DND-41 (cell line): ENCODE results near the gene CDYL.

Experiments used
- ATAC-seq: fragments of 200-7000 bp; cut with Tn5 transposase; 3 replicates; pipeline ENCODE4 v1.9.1; 2021; ENCODE audit warnings: low read depth; ENCODE audit not compliant: insufficient read depth
- DNase-seq: peaks from one replicate; pipeline ENCODE4 v3.0.0-alpha.2; 2020
- H2AFZ ChIP-seq: 2 replicates; pipeline ENCODE4 v1.6.0; 2012; ENCODE audit warnings: low read depth, low read length
- H3K27ac ChIP-seq: 2 replicates; pipeline ENCODE4 v1.5.1; 2012; ENCODE audit warnings: low read length, inconsistent platforms
- H3K27me3 ChIP-seq: fragments of 200-600 bp; sonication (generic); 2 replicates; pipeline ENCODE4 v1.6.0; 2012; ENCODE audit warnings: low read length, mild to moderate bottlenecking, inconsistent platforms; ENCODE audit not compliant: insufficient read depth, poor library complexity
- H3K36me3 ChIP-seq: 2 replicates; pipeline ENCODE4 v1.5.1; 2012; ENCODE audit warnings: low read length, inconsistent platforms; ENCODE audit not compliant: insufficient read depth
- H3K4me1 ChIP-seq: 2 replicates; pipeline ENCODE4 v1.5.1; 2012; ENCODE audit warnings: mild to moderate bottlenecking, low read length; ENCODE audit not compliant: insufficient read depth
- H3K4me2 ChIP-seq: 2 replicates; pipeline ENCODE4 v1.6.0; 2012; ENCODE audit warnings: mild to moderate bottlenecking, moderate library complexity, low read length, inconsistent platforms; ENCODE audit not compliant: insufficient read depth
- H3K4me3 ChIP-seq, 2 experiments: fragments of 200-600 bp in 1 of 2; shearing (Covaris generic) in 1 of 2; 2 replicates each; pipeline ENCODE4 v1.5.1; 2012 to 2016; ENCODE audit warnings: inconsistent platforms in 2 of 2, low read length in 2 of 2, mild to moderate bottlenecking in 2 of 2, low read depth in 1 of 2, moderate library complexity in 1 of 2
- H3K79me2 ChIP-seq: 2 replicates; pipeline ENCODE4 v1.6.0; 2012; ENCODE audit warnings: low read length, inconsistent platforms; ENCODE audit not compliant: insufficient read depth
- H3K9ac ChIP-seq: 2 replicates; pipeline ENCODE4 v1.6.0; 2012; ENCODE audit warnings: low read depth, mild to moderate bottlenecking, inconsistent platforms, low read length, moderate library complexity
- H3K9me3 ChIP-seq: 2 replicates; pipeline ENCODE4 v1.5.1; 2012; ENCODE audit warnings: low read length, moderate library complexity, mild to moderate bottlenecking, inconsistent platforms; ENCODE audit not compliant: insufficient read depth, severe bottlenecking
- H4K20me1 ChIP-seq: 2 replicates; pipeline ENCODE4 v1.6.0; 2012; ENCODE audit warnings: low read length; ENCODE audit not compliant: insufficient read depth
- CTCF ChIP-seq: IDR thresholded peaks from 2 replicates; pipeline ENCODE4 v1.5.1; 2012; ENCODE audit warnings: borderline replicate concordance, low read length, moderate library complexity, mild to moderate bottlenecking; ENCODE audit not compliant: poor library complexity, severe bottlenecking; ENCODE audit errors: extremely low read depth
- EZH2 ChIP-seq: IDR thresholded peaks from 3 replicates; pipeline ENCODE4 v1.6.1; 2012; ENCODE audit warnings: borderline replicate concordance, low read depth, mild to moderate bottlenecking, moderate library complexity, low read length, inconsistent platforms; ENCODE audit not compliant: severe bottlenecking

CDYL gene

DNA sequence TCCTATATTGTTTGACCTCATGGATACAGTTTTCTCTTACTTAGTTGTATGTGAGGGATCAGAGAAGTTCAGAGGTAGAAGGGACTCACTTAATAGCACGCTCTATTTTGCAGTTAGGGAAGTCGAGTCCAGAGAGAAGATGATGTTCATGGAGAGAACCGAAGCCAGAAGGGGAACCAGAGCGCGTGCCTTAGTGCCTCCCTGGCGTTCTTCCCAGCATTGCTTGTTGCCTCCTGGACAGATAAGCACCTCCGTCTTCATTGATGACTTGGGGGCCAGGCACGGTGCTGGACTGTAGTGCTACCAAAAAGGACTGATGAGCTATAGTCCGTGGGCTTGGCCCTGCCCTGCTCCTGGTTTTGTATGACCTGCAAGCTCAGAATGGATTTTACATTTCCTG, 117.8 kb downstream of the CDYL start:
- Histone ChIP-seq H2AFZ (no peak overlapping the region), H3K9me3 (no peaks in the 10 kb centered on the region), H4K20me1 (peaks cover 4% of the 10 kb centered on the region; the same call in 1 of the 2 replicates), H3K79me2 (no peaks in the 10 kb centered on the region), H3K9ac (no peak overlapping the region), H3K4me2 (no peak overlapping the region), H3K4me1 (no peaks in the 10 kb centered on the region), H3K4me3 (no peak overlapping the region), H3K27me3 (no peaks in the 10 kb centered on the region), H3K27ac (no peak overlapping the region), H3K36me3 (no peaks in the 10 kb centered on the region; the same call in 1 of the 2 replicates)
- ATAC-seq (no peak), DNase-seq (no peak)
- TF ChIP-seq CTCF (no peak), EZH2 (no peak)

GRCh38 chr6:4895971-4896370, 119.8 kb downstream of the CDYL start:
- no peak overlapping the region for H2AFZ ChIP-seq
- H3K27me3 ChIP-seq: no peaks in the 10 kb centered on the region
- no peak overlapping the region for H3K4me2 ChIP-seq
- no peak overlapping the region for H3K4me3 ChIP-seq
- no peak for ATAC-seq
- H3K79me2 ChIP-seq: no peaks in the 10 kb centered on the region
- DNase-seq: no peak
- no peaks in the 10 kb centered on the region for H3K4me1 ChIP-seq
- no peaks in the 10 kb centered on the region for H3K9me3 ChIP-seq
- H3K36me3 ChIP-seq: no peaks in the 10 kb centered on the region; the same call in 1 of the 2 replicates
- TF ChIP-seq EZH2 (no peak), CTCF (no peak)
- H3K27ac ChIP-seq: no peak overlapping the region
- no peak overlapping the region for H3K9ac ChIP-seq
- H4K20me1 ChIP-seq: no peaks in the 10 kb centered on the region

GRCh38 chr6:4896401-4896800, 120.2 kb downstream of the CDYL start:
- Histone ChIP-seq H3K36me3 (no peaks in the 10 kb centered on the region; the same call in 1 of the 2 replicates), H3K9ac (no peak overlapping the region), H2AFZ (no peak overlapping the region), H3K4me2 (no peak overlapping the region), H4K20me1 (no peaks in the 10 kb centered on the region), H3K79me2 (no peaks in the 10 kb centered on the region), H3K9me3 (no peaks in the 10 kb centered on the region), H3K4me3 (no peak overlapping the region), H3K27ac (no peak overlapping the region), H3K4me1 (no peaks in the 10 kb centered on the region), H3K27me3 (no peaks in the 10 kb centered on the region)
- TF ChIP-seq EZH2 (no peak), CTCF (no peak)
- DNase-seq: no peak
- ATAC-seq: no peak
